BLaER1 (cell line): ENCODE results near the gene CNPY4.
"Not testable (repeated sequence)": the region's sequence is repeated elsewhere in the genome, so short reads cannot be mapped to it uniquely, and the experiment has no call there.

Experiments used
- H3K27ac ChIP-seq: shearing (Covaris generic); formaldehyde crosslinking; 2 replicates; pipeline ENCODE4 v1.8.1; 2022
- H3K27me3 ChIP-seq: shearing (Covaris generic); formaldehyde crosslinking; 2 replicates; pipeline ENCODE4 v1.8.1; 2022
- H3K36me3 ChIP-seq: shearing (Covaris generic); formaldehyde crosslinking; 2 replicates; pipeline ENCODE4 v1.8.1; 2022
- H3K4me1 ChIP-seq: shearing (Covaris generic); formaldehyde crosslinking; 2 replicates; pipeline ENCODE4 v1.8.1; 2022
- H3K4me2 ChIP-seq: shearing (Covaris generic); formaldehyde crosslinking; 2 replicates; pipeline ENCODE4 v1.8.1; 2022
- H3K4me3 ChIP-seq: shearing (Covaris generic); formaldehyde crosslinking; 2 replicates; pipeline ENCODE4 v1.8.1; 2022
- H3K9ac ChIP-seq: shearing (Covaris generic); formaldehyde crosslinking; 2 replicates; pipeline ENCODE4 v1.8.1; 2022
- H3K9me3 ChIP-seq: shearing (Covaris generic); formaldehyde crosslinking; 2 replicates; pipeline ENCODE4 v1.8.1; 2022
- H4K20me1 ChIP-seq: shearing (Covaris generic); formaldehyde crosslinking; 2 replicates; pipeline ENCODE4 v1.8.1; 2022
- Cebpa-rat ChIP-seq: shearing (Covaris generic); IDR thresholded peaks from 2 replicates; pipeline ENCODE4 v1.8.1; 2022

The CNPY4 gene

DNA sequence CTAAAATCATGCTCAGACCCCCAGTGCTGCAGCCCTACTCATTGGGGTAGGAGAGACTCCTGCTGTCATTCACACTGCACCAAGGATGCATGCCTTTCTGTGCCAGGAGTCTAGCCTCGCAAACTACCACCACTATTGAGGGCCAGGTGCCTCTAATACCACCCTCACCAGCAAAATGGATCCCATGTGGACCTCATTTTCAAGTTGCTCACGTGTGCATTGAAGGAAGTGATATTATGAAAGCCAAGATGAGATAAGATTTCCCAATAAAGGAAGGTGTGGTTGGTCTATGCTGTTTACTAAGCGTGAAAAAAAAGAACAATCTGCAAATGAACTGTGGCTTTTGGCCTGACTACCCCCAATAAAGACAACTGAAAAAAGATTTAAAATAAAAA lies 22.1 kb downstream of the CNPY4 start:
- H3K4me1 ChIP-seq: peaks cover 19% of the 10 kb centered on the region
- no peak for TF ChIP-seq Cebpa-rat
- no peak overlapping the region for H3K27ac ChIP-seq
- H3K4me3 ChIP-seq: no peak overlapping the region
- no peak overlapping the region for H3K9ac ChIP-seq
- H3K36me3 ChIP-seq: no peaks in the 10 kb centered on the region
- H3K27me3 ChIP-seq: no peaks in the 10 kb centered on the region
- H4K20me1 ChIP-seq: no peaks in the 10 kb centered on the region
- H3K4me2 ChIP-seq: peak overlapping the region; percentile 18; the same call in 1 of the 2 replicates
- no peaks in the 10 kb centered on the region for H3K9me3 ChIP-seq

DNA sequence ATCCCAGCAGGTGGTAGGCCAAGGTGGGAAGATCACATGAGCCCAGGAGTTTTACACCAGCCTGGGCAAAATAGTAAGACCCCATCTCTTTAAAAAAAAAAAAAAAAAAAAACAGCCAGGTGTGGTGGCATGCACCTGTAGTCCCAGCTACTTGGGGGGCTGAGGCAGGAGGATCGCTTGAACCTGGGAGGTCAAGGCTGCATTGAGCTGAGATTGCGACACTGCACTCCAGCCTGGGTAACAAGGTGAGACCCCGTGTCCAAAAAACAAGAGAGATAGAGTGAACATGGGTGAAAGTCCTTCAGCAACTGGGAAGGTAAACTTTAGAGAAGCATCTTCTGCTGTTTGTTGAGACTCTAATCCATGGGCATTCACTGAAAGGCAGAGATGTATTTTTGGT lies 23.0 kb downstream of the CNPY4 start:
- H3K27ac ChIP-seq: no peak overlapping the region
- H3K36me3 ChIP-seq: no peaks in the 10 kb centered on the region
- no peak overlapping the region for H3K9ac ChIP-seq
- H3K27me3 ChIP-seq: no peaks in the 10 kb centered on the region
- no peak overlapping the region for H3K4me3 ChIP-seq
- TF ChIP-seq Cebpa-rat: no peak
- no peak overlapping the region for H3K4me2 ChIP-seq
- H4K20me1 ChIP-seq: no peaks in the 10 kb centered on the region
- H3K4me1 ChIP-seq: peaks cover 19% of the 10 kb centered on the region
- no peaks in the 10 kb centered on the region for H3K9me3 ChIP-seq

DNA sequence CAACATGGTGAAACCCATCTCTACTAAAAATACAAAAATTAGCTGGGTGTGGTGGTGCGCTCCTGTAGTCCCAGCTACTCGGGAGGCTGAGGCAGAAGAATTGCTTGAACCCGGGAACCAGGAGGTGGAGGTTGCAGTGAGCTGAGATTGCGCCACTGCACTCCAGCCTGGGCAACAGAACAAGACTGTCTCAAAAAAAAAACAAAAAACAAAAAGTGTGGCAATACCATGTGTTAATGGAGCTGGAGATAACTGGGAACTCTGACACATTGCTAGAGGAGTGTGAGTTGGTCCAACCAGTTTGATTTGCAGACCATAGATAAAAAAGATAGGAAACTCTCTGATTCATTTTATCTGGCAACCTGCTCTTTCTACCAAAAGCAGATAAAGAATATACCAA lies 26.9 kb downstream of the CNPY4 start:
- H3K4me3 ChIP-seq, H3K9me3 ChIP-seq, H3K4me2 ChIP-seq, H3K27ac ChIP-seq, H3K9ac ChIP-seq, H3K27me3 ChIP-seq, H4K20me1 ChIP-seq, H3K36me3 ChIP-seq: not testable (repeated sequence)
- H3K4me1 ChIP-seq: peaks cover 29% of the 10 kb centered on the region

DNA sequence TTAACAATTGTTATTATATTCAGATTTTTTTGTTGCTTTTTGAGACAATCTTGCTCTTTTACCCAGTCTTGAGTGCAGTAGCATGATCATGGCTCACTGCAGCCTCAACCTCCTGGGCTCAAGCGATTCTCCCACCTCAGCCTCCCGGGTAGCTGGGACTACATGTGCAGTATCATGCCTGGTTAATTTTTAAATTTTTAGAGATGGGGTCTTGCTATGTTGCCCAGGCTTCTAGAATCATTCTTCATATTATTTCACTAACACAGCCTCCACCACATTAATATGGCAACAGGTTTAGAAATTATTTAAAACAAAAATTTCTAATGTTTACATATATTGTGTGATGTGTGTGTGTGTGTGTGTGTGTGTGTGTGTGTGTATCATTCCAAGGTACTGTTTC lies 27.8 kb downstream of the CNPY4 start:
- Histone ChIP-seq H3K9me3 (no peaks in the 10 kb centered on the region), H3K27me3 (no peaks in the 10 kb centered on the region), H4K20me1 (peaks cover 6% of the 10 kb centered on the region; the same call in 1 of the 2 replicates), H3K9ac (no peak overlapping the region), H3K4me3 (no peak overlapping the region), H3K27ac (no peak overlapping the region), H3K36me3 (peaks cover 11% of the 10 kb centered on the region; the same call in 1 of the 2 replicates), H3K4me2 (no peak overlapping the region), H3K4me1 (peaks cover 29% of the 10 kb centered on the region)
- no peak for TF ChIP-seq Cebpa-rat

DNA sequence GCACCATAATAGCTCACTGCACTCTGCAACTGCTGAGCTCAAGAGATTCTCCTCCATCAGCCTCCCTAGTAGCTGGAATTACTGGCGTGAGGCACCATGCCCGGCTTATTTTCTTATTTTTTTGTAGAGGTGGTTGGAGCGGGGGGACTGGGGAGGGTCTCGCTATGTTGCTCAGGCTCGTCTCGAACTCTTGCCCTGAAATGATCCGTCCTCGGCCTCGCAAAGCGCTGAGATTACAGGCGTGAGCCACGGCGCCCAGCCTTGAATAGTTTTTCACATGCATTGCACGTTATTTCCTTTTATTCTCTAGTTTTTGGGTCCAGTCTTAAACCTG lies 28.8 kb downstream of the CNPY4 start:
- peaks cover 38% of the 10 kb centered on the region for H3K4me1 ChIP-seq
- peaks cover 9% of the 10 kb centered on the region for H4K20me1 ChIP-seq
- H3K4me3 ChIP-seq: peak overlapping the region; percentile 90
- peak overlapping the region; percentile 58 for H3K27ac ChIP-seq
- peak overlapping the region; percentile 96 for H3K4me2 ChIP-seq
- H3K9ac ChIP-seq: peak overlapping the region; percentile 49
- no peaks in the 10 kb centered on the region for H3K9me3 ChIP-seq
- no peak for TF ChIP-seq Cebpa-rat
- H3K27me3 ChIP-seq: no peaks in the 10 kb centered on the region
- H3K36me3 ChIP-seq: peaks cover 19% of the 10 kb centered on the region

DNA sequence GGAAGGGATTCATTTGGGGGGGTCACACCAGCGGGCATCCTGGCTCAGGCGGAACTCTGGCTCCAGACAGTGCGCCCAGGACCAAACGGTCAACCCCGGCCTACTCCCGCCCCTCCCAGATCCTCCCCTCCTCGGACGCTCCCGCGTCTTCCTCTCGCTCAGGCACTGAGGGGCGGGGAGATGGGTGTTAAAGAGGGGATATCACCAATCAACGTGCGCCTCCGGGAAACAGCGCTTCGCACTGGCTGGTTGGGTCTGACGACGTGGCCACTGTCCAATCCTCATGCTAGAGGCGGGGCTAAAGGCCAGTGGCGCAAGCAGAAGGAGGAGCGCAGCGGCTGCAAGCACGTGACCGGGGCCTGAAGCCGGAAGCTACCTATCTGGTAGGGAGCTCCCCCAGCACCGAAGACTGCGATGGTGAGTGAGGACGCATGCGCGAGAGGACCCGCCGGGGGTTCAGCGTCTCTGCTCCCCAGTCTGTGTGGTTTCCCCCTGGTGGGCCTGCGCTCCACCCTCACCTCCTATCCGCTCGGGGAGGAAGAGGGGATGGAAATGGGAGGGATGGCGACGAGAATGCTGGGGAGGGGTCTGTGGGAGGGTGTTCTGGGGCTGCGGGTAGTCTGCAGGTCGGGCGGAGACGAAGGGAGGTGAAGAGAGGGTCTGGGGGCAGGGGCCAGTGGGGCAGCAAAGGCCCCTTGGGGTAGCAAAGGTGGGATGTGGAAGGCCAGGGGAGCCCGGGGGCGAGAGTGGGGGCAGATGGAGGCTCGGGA lies 29.3 kb downstream of the CNPY4 start, which contains the start of gene LAMTOR4:
LAMTOR4 (plus strand) TSS at position 360 of the 770 bp plus-strand sequence; CDS start at position 415, 55 bp downstream.
- H3K9me3 ChIP-seq: no peaks in the 10 kb centered on the region
- H3K4me2 ChIP-seq: peak within 1 kb of the TSS; percentile 96
- peak within 1 kb of the TSS; percentile 90 for H3K4me3 ChIP-seq
- peaks cover 15% of the 10 kb centered on the region for H4K20me1 ChIP-seq
- H3K4me1 ChIP-seq: peaks cover 43% of the 10 kb centered on the region
- H3K27me3 ChIP-seq: no peaks in the 10 kb centered on the region
- H3K36me3 ChIP-seq: peaks cover 25% of the 10 kb centered on the region
- peak within 1 kb of the TSS; percentile 86 for H3K27ac ChIP-seq
- TF ChIP-seq Cebpa-rat: peak; percentile 75; the same call in 1 of the 2 replicates
- H3K9ac ChIP-seq: peak within 1 kb of the TSS; percentile 89

DNA sequence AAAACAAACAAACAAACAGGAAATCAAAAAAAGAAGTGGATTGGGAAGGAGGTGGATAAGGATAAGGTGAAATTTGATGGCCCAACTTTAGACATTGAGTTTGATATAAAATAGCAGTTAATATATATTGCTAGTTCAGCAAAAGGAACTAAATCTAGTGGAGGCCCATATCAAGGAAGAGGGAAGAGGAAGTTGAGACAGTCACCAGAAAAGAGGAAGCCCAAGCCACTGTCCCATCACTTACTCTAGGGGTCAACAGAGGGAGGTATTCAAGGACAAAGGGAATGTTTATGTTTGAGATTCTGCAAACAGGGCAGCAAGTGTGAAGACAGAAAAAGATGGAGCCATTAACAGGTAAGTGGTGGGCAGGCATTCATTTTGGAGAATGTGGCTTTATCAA lies 33.0 kb downstream of the CNPY4 start:
- Histone ChIP-seq H3K4me2 (peak overlapping the region; percentile 49), H3K9me3 (no peaks in the 10 kb centered on the region), H3K27me3 (no peaks in the 10 kb centered on the region), H3K27ac (no peak overlapping the region), H3K36me3 (peaks cover 56% of the 10 kb centered on the region), H3K4me1 (peaks cover 78% of the 10 kb centered on the region), H3K4me3 (no peak overlapping the region), H4K20me1 (peaks cover 52% of the 10 kb centered on the region), H3K9ac (no peak overlapping the region)
- TF ChIP-seq Cebpa-rat: no peak

DNA sequence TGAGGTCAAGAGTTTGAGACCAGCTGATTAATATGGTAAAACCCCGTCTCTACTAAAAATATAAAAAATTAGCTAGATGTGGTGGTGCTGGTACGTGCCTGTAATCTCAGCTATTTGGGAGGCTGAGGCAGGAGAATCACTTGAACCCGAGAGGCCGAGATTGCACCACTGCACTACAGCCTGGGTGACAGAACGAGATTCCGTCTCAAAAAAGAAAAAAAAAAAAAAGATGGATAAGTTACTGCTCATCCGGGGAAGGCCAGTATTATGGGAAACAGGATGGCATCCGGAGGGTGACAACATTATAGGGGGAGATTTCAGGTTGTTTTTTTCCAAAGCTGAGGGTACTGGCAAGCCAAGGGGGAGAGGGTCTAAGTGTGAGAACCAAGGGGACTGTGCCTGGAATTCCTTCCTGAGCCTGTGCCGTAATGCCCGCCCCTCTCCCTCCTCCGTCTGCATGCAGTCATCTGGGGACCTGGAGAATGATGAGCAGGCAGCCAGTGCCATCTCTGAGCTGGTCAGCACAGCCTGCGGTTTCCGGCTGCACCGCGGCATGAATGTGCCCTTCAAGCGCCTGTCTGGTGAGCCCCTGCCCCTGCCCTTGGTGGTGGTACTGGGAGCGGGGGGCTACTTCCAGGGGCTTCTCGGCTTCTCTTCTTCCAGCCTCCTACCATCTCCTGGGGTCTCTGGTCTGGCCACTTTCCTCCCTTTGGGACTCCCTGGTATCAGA lies 33.7 kb downstream of the CNPY4 start:
- no peak for TF ChIP-seq Cebpa-rat
- H3K4me2 ChIP-seq: peak overlapping the region; percentile 49
- peaks cover 80% of the 10 kb centered on the region for H3K4me1 ChIP-seq
- H3K4me3 ChIP-seq: no peak overlapping the region
- no peak overlapping the region for H3K9ac ChIP-seq
- H3K9me3 ChIP-seq: no peaks in the 10 kb centered on the region
- peaks cover 59% of the 10 kb centered on the region for H4K20me1 ChIP-seq
- H3K36me3 ChIP-seq: peaks cover 56% of the 10 kb centered on the region
- H3K27ac ChIP-seq: no peak overlapping the region
- no peaks in the 10 kb centered on the region for H3K27me3 ChIP-seq

DNA sequence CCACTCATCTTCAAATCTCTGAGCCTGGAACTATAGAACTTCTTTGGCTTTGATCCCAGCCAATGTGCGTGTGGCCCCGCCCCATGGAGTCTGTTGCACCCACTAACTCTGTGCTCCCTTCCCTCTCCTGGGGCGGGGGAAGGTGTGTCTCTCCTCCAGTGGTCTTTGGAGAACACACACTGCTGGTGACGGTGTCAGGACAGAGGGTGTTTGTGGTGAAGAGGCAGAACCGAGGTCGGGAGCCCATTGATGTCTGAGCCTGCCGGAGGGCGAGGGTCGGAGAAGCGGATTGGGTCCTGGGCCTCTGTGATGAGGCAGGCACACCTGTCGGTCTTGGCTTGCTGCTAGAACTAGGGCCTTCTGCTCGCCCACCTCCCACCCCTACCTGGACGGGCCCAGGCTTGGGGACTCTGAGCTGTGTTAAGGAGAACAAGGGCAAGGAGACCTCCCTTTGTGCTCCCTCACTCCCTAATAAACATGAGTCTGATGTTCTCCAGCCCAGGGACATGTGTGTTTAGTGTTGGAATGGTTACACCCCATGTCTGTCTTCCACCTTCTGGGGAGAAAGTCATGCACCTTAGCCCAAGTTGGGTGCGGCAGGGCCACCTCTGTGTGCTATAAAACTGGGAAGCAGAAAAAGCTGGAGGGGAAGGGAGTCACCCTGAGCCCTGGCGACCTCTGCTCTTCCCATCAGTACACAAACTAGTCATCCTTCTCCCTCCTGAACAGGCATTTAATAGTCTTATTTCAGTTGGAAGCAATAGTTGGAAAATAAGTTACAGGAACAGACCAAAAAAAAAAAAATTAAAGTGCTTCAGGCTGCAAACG lies 34.5 kb downstream of the CNPY4 start:
- Histone ChIP-seq H3K27me3 (no peaks in the 10 kb centered on the region), H3K4me2 (no peak overlapping the region), H3K36me3 (peaks cover 56% of the 10 kb centered on the region), H3K9ac (0 out of 2 replicates have a peak overlapping the region, but pooled peaks have one; percentile 19), H3K4me3 (no peak overlapping the region), H3K4me1 (peaks cover 80% of the 10 kb centered on the region), H4K20me1 (peaks cover 60% of the 10 kb centered on the region), H3K27ac (no peak overlapping the region), H3K9me3 (no peaks in the 10 kb centered on the region)
- no peak for TF ChIP-seq Cebpa-rat
